KMS-11 (cell line): ENCODE data around the gene HES3.

Experiments used
- H2AFZ ChIP-seq: fragments of 200-600 bp; sonication (generic); 2 replicates; pipeline ENCODE4 v1.6.1; 2016; ENCODE audit warnings: antibody characterized with exemption, mixed run types, low read depth
- H3K27ac ChIP-seq: fragments of 200-600 bp; sonication (generic); 2 replicates; pipeline ENCODE4 v1.6.1; 2016; ENCODE audit warnings: mild to moderate bottlenecking, mixed run types
- H3K27me3 ChIP-seq: fragments of 200-600 bp; sonication (generic); 2 replicates; pipeline ENCODE4 v1.6.1; 2017; ENCODE audit warnings: mild to moderate bottlenecking, low read depth, mixed run types, moderate library complexity; ENCODE audit not compliant: insufficient read depth
- H3K36me3 ChIP-seq: fragments of 200-600 bp; sonication (generic); 2 replicates; pipeline ENCODE4 v1.6.1; 2017; ENCODE audit warnings: mild to moderate bottlenecking, mixed run types; ENCODE audit not compliant: insufficient read depth
- H3K4me1 ChIP-seq: fragments of 200-600 bp; sonication (generic); 2 replicates; pipeline ENCODE4 v1.6.1; 2016; ENCODE audit warnings: mild to moderate bottlenecking, low read depth, mixed run types; ENCODE audit not compliant: poor library complexity, severe bottlenecking
- H3K4me2 ChIP-seq: fragments of 200-600 bp; sonication (generic); 2 replicates; pipeline ENCODE4 v1.7.0; 2016; ENCODE audit warnings: mild to moderate bottlenecking, mixed run types
- H3K4me3 ChIP-seq: fragments of 200-600 bp; sonication (generic); IDR thresholded peaks from 2 replicates; pipeline ENCODE4 v1.6.1; 2017; ENCODE audit warnings: low read depth, low read length, mixed read lengths; ENCODE audit not compliant: insufficient read depth
- H3K79me2 ChIP-seq: fragments of 200-600 bp; sonication (generic); 2 replicates; pipeline ENCODE4 v1.6.1; 2016; ENCODE audit warnings: low read depth, mixed run types; ENCODE audit not compliant: insufficient read depth
- H3K9ac ChIP-seq: fragments of 200-600 bp; sonication (generic); 2 replicates; pipeline ENCODE4 v1.6.1; 2016; ENCODE audit warnings: mild to moderate bottlenecking, mixed run types
- H4K20me1 ChIP-seq: fragments of 200-600 bp; sonication (generic); 2 replicates; pipeline ENCODE4 v1.6.1; 2016; ENCODE audit warnings: mild to moderate bottlenecking, mixed run types; ENCODE audit not compliant: insufficient read depth
- TF ChIP-seq, protein P1 (sequence below): fragments of 200-600 bp; sonication (generic); conservative IDR thresholded peaks from 2 replicates; pipeline ENCODE4 v1.6.1; 2017; ENCODE audit warnings: low read depth, mild to moderate bottlenecking, antibody characterized with exemption, low read length, moderate library complexity, mixed read lengths

Gene HES3

DNA sequence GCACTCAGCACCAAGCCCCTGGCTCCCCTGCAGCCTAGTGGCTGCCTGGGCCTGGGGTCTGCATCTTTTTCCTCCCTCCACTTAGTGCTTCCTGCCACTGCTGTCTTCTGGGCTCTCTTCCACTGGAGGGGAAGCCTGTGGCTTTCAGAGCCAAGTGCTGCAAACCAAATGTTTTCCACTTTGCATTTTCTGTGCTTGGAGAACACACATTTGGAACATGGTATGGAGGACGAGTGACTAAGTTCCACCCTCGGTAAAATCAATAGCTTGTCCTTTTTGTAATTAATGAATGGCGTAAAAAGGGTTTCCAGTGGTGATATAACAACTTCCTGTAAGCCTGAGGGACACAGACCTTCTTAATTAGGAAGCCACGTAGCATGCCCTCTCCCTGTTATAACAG is 27.0 kb downstream of the HES3 start:
- H3K9ac ChIP-seq = no peak overlapping the region
- no peaks in the 10 kb centered on the region for H4K20me1 ChIP-seq
- no peak overlapping the region for H2AFZ ChIP-seq
- TF ChIP-seq, protein P1, sequence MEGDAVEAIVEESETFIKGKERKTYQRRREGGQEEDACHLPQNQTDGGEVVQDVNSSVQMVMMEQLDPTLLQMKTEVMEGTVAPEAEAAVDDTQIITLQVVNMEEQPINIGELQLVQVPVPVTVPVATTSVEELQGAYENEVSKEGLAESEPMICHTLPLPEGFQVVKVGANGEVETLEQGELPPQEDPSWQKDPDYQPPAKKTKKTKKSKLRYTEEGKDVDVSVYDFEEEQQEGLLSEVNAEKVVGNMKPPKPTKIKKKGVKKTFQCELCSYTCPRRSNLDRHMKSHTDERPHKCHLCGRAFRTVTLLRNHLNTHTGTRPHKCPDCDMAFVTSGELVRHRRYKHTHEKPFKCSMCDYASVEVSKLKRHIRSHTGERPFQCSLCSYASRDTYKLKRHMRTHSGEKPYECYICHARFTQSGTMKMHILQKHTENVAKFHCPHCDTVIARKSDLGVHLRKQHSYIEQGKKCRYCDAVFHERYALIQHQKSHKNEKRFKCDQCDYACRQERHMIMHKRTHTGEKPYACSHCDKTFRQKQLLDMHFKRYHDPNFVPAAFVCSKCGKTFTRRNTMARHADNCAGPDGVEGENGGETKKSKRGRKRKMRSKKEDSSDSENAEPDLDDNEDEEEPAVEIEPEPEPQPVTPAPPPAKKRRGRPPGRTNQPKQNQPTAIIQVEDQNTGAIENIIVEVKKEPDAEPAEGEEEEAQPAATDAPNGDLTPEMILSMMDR = no peak
- no peaks in the 10 kb centered on the region for H3K36me3 ChIP-seq
- no peaks in the 10 kb centered on the region for H3K79me2 ChIP-seq
- no peaks in the 10 kb centered on the region for H3K4me1 ChIP-seq
- no peak overlapping the region for H3K4me3 ChIP-seq
- H3K27ac ChIP-seq = no peak overlapping the region
- no peaks in the 10 kb centered on the region for H3K27me3 ChIP-seq
- H3K4me2 ChIP-seq = no peak overlapping the region

DNA sequence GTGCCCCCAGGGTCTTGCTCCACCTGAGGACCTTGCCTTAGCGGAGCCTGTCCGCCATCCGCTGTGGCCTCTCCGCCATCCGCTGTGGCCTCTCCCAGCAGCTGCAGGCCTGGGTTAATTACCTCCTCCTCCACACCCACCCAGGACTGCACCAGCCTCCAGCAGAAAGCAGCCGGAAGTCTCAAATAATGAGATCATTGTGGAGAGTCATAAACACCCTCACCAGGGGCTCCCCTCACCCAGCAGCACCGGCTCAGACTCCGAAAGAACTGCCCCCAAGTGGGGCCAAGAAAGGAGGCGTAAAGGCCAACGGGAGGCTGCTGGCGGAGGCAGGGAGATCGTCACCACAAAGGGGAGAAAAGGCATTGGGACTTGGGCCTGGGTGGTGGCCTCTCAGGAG is 27.6 kb downstream of the HES3 start:
- Histone ChIP-seq H3K79me2 (no peaks in the 10 kb centered on the region), H3K4me3 (no peak overlapping the region), H3K4me1 (no peaks in the 10 kb centered on the region), H3K27ac (no peak overlapping the region), H4K20me1 (no peaks in the 10 kb centered on the region), H2AFZ (no peak overlapping the region), H3K27me3 (no peaks in the 10 kb centered on the region), H3K9ac (no peak overlapping the region), H3K36me3 (no peaks in the 10 kb centered on the region), H3K4me2 (no peak overlapping the region)
- TF ChIP-seq, protein P1 = no peak

DNA sequence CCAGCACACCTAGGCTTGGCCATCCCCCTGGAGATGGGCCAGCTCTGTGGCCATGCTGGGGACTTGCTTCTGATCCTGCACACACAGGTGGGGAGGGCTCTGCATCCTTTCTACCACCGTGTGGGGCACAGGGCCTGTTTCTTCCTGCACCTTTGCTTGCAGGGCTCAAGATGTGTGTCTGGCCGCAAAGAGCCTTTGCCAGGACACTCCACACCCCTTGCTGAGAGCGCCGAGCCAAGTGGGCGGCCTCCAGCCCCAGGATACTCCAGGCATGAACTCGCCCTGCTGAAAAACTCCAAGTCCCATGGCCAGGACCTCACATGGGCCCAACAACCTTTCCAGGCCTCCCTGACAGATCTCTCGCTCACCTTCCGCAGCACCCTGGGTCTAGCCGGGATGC is 28.5 kb downstream of the HES3 start:
- no peaks in the 10 kb centered on the region for H4K20me1 ChIP-seq
- H3K79me2 ChIP-seq = no peaks in the 10 kb centered on the region
- H3K36me3 ChIP-seq = no peaks in the 10 kb centered on the region
- TF ChIP-seq, protein P1 = no peak
- no peak overlapping the region for H2AFZ ChIP-seq
- no peak overlapping the region for H3K27ac ChIP-seq
- H3K9ac ChIP-seq = no peak overlapping the region
- H3K4me3 ChIP-seq = no peak overlapping the region
- H3K27me3 ChIP-seq = no peaks in the 10 kb centered on the region
- H3K4me1 ChIP-seq = no peaks in the 10 kb centered on the region
- no peak overlapping the region for H3K4me2 ChIP-seq

DNA sequence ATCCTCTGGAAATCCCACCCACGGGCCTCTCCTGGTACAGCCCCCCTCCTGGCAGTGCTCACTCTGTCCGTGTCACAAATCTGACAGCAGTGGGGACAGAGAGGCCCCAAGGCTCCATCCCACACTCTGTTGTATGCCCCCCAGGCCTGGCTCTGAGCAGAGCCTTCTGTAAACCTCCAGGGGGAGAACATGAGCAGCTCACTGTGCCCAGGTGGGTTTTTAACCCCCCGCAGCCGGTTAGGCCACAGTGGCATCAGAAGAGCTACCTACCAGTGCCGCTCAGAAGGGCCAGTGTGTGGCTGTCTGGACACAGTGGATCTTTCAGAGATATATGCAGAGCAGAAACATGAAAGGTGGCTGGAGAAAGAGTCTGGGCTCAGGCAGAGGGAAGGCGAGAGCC is 28.9 kb downstream of the HES3 start:
- Histone ChIP-seq H3K4me3 (no peak overlapping the region), H4K20me1 (no peaks in the 10 kb centered on the region), H3K36me3 (no peaks in the 10 kb centered on the region), H2AFZ (no peak overlapping the region), H3K9ac (no peak overlapping the region), H3K4me2 (no peak overlapping the region), H3K27me3 (no peaks in the 10 kb centered on the region), H3K4me1 (no peaks in the 10 kb centered on the region), H3K79me2 (no peaks in the 10 kb centered on the region), H3K27ac (no peak overlapping the region)
- TF ChIP-seq, protein P1 = no peak
